HG03095 (cell line): ENCODE results near the gene HAND1.

Experiments used
- ATAC-seq: cut with Tn5 transposase; IDR thresholded peaks from one replicate; pipeline ENCODE4 v1.9.1; 2021; ENCODE audit warnings: moderate library complexity; ENCODE audit not compliant: unreplicated experiment

HAND1 gene

GRCh38 chr5:154461531-154461930 lies 16.5 kb downstream of the HAND1 start:
- no peak for ATAC-seq

- no peak for ATAC-seq
Measured at GRCh38 chr5:154460172-154460571, 17.9 kb downstream of the HAND1 start.

- no peak for ATAC-seq
Measured at GRCh38 chr5:154459015-154459414, 19.0 kb downstream of the HAND1 start.

GRCh38 chr5:154456540-154456939 lies 21.5 kb downstream of the HAND1 start:
- no peak for ATAC-seq

- ATAC-seq = no peak
Measured at GRCh38 chr5:154455585-154455984, 22.4 kb downstream of the HAND1 start.

GRCh38 chr5:154451957-154452356 lies 26.1 kb downstream of the HAND1 start:
- no peak for ATAC-seq

DNA sequence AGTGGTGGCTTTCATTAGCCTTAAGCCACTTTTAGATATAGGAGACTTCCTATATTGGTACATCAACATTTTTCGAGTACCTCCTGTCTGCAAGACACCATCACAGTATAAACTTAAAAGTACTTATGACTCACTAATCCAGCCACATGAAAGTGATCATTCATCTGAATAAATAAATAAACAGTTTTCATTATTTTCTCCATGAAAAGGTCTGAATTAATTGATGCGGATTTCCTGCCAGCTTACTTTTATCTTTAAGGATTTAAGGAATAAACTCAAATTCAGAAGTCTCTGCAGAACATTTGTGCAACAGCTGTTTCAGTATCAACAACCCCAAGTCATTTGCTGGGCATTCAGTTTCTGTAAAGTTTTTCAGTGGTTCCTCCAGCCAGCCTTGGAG lies 28.2 kb downstream of the HAND1 start:
- ATAC-seq = no peak

- no peak for ATAC-seq
Measured at GRCh38 chr5:154447089-154447725, 30.8 kb downstream of the HAND1 start.

GRCh38 chr5:154446195-154447088 lies 31.6 kb downstream of the HAND1 start:
- ATAC-seq = peak; percentile 22

DNA sequence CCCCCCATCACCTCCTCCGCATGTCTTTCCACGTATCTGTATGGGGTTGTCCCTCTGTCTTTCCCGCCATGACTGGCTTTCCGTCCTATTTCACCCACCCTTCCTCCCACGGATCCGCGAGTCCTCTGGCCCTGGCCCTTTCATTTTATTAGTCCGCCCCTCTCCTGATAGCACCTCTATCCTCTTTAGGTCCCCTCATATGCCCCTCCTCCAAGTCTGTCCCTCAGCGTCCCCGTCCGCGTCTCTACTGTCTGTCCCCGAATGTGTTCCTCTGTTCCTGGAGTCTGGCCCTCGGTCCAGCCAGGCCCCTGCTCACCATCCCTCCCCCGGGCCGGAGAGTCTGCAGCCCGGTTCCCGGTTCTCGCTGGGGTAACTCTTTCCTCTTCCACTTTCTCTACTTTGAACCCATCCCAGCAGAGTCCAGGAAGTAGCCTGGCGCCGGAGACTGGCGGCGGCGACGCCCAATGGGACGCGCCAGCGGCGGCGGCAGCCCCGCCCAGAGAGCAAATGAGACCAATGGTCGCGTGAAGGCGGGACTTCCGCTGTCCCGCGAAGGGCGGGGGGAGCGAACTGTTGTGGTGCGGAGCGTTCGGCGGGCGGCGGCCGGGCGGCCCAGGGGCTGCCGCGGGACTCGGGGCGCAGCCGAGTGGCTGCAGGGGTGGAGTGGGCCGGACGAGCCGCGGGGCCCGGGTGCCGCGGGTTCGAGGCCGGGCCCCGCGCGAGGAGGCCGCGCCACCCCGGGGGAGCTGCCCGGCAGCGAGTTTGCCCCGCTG lies 32.4 kb downstream of the HAND1 start, which contains the start of gene SAP30L:
TSS of gene SAP30L (plus strand) at position 576 of the 773 bp plus-strand sequence. CDS start 608 bp downstream, outside the sequence.
- peak; percentile 93 for ATAC-seq

- no peak for ATAC-seq
Measured at GRCh38 chr5:154444556-154445421, 33.2 kb downstream of the HAND1 start.

- no peak for ATAC-seq
Measured at GRCh38 chr5:154442801-154443200, 35.2 kb downstream of the HAND1 start.

GRCh38 chr5:154440540-154440939 lies 37.5 kb downstream of the HAND1 start:
- no peak for ATAC-seq

- no peak for ATAC-seq
Measured at GRCh38 chr5:154437281-154437965, 40.6 kb downstream of the HAND1 start.

- ATAC-seq = no peak
Measured at GRCh38 chr5:154435226-154435625, 42.8 kb downstream of the HAND1 start.

- no peak for ATAC-seq
Measured at GRCh38 chr5:154430961-154431630, 46.9 kb downstream of the HAND1 start.

DNA sequence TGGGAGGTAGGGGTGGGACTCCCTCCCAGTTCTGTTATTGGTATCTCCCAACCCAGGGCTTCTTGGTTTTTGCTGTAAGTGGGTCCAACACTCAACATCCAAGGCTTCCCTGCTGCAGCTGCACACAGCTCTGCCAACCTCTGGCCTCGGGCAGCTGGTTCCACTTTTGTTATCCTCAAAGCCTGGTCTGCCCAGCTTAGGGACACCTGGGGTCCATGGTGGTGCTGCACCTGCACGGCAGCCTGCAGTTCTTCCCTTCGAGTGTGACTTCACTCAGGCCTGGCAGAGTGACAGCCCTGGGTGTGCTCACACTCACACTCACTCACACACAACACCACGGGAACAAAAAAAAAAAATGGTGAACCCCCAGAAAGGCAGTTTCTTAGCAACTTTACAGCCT lies 47.6 kb downstream of the HAND1 start:
- no peak for ATAC-seq

DNA sequence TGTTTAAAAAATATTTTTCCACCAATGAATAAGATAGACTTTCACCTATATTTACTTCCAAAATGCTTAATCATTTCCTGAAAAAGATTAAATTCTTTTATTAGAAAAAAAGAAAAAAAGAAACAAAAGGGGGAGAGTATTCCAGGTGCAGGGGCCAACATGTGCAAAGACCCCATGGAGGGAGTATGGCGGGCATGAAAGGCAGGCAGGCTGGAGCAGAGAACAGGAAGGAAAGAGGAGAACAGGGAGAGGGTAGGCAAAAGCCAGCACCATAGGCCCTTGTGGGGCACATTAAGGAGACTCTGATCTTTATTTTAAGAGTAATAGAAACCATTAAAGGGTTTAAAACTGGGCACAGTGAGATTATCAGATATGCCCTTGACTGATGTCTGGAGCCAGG lies 48.7 kb downstream of the HAND1 start:
- ATAC-seq = no peak

DNA sequence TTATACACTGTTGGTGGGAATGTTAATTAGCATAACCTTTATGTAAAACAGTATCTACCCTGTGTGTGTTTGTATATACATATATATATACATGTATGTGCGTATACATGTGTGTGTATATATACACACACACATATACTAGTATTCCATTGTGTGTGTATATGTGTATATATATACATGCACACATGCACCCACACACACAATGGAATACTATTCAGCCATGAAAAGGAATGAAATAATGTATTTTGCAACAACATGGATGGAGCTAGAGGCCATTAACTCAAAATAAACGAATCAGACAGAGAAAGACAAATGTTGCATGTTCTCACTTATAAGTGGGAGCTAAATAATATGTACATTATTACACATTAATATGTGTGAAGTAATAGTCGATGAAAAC lies 49.8 kb downstream of the HAND1 start:
- ATAC-seq = no peak
